HepG2 (cell line): ENCODE data around the gene FIBP. TPM values are rescaled to one million over a fixed set of nuclear protein-coding genes. Genes with fewer than 3 reads are reported as not detected.

Experiments
- DZIP1 ChIP-seq: sonication (generic); formaldehyde crosslinking; IDR thresholded peaks from 2 replicates; pipeline ENCODE4 v1.5.0; 2020; ENCODE audit warnings: mild to moderate bottlenecking, missing genetic modification reagents
- HMG20A ChIP-seq: IDR thresholded peaks from 2 replicates; pipeline ENCODE4 v1.6.1; 2016; ENCODE audit warnings: borderline replicate concordance
- NCOA1 ChIP-seq: sonication (generic); formaldehyde crosslinking; IDR thresholded peaks from 2 replicates; pipeline ENCODE4 v1.9.0; 2021; ENCODE audit warnings: missing genetic modification reagents
- PITX1 ChIP-seq: sonication (generic); formaldehyde crosslinking; IDR thresholded peaks from 2 replicates; pipeline ENCODE4 v1.5.1; 2020; ENCODE audit warnings: mild to moderate bottlenecking, missing genetic modification reagents
- SOX6 ChIP-seq, 2 experiments: fragments of 450-650 bp in 1 of 2; sonication (generic) in 1 of 2; formaldehyde crosslinking in 1 of 2; IDR thresholded peaks; 2 replicates each; pipeline versions ENCODE4 v1.4.0 to v1.6.1; 2017 to 2020; ENCODE audit warnings: antibody characterized with exemption in 1 of 2, mild to moderate bottlenecking in 1 of 2, missing genetic modification reagents in 1 of 2
- ZBTB26 ChIP-seq: IDR thresholded peaks from 2 replicates; pipeline ENCODE4 v1.6.1; 2016; ENCODE audit warnings: missing compliant biosample characterization, missing genetic modification reagents, borderline replicate concordance
- ZNF318 ChIP-seq: sonication (generic); formaldehyde crosslinking; IDR thresholded peaks from 2 replicates; pipeline ENCODE4 v1.4.0; 2020; ENCODE audit warnings: mild to moderate bottlenecking, missing genetic modification reagents
- polyA plus RNA-seq, 8 experiments: library from polyadenylated mRNA; depleted of rRNA in 3 of 8; stranded (reverse) in 7 of 8; unstranded in 1 of 8; fragments of >200 nt; fragmentation: Illumina TruSeq in 4 of 8; extraction: Trizol in 4 of 8; gene quantifications; 2 replicates each; pipeline versions ENCODE4 v1.2.1 to v1.2.3, GENCODE V29; 2011 to 2016; ENCODE audit warnings: low read depth in 4 of 8, missing spikeins in 1 of 8, mixed read lengths in 1 of 8; ENCODE audit not compliant: insufficient read depth in 1 of 8
- total RNA-seq, 5 experiments: library from RNA; depleted of rRNA; stranded (reverse); fragments of >200 nt; fragmentation: Illumina TruSeq; extraction: Trizol; gene quantifications; 2 replicates each; pipeline ENCODE4 v1.2.3, GENCODE V29; 2016; ENCODE audit warnings: low read depth in 1 of 5
- TF ChIP-seq, protein P1 (sequence below): sonication (generic); formaldehyde crosslinking; IDR thresholded peaks from 2 replicates; pipeline ENCODE4 v1.5.0; 2020; ENCODE audit warnings: missing genetic modification reagents
- TF ChIP-seq, protein P2 (sequence below): sonication (generic); formaldehyde crosslinking; IDR thresholded peaks from 2 replicates; pipeline ENCODE4 v1.8.0; 2022; ENCODE audit warnings: missing genetic modification reagents, mild to moderate bottlenecking, inconsistent platforms, borderline replicate concordance
- TF ChIP-seq, protein P3 (sequence below): IDR thresholded peaks from 2 replicates; pipeline ENCODE4 v1.6.1; 2016

The FIBP gene
- total and polyA plus RNA-seq, 2 of the 13 experiments (the other 11 are each of a cell fraction or from before 2014, with no cell fraction given), result 42.9 to 62.1 TPM

DNA sequence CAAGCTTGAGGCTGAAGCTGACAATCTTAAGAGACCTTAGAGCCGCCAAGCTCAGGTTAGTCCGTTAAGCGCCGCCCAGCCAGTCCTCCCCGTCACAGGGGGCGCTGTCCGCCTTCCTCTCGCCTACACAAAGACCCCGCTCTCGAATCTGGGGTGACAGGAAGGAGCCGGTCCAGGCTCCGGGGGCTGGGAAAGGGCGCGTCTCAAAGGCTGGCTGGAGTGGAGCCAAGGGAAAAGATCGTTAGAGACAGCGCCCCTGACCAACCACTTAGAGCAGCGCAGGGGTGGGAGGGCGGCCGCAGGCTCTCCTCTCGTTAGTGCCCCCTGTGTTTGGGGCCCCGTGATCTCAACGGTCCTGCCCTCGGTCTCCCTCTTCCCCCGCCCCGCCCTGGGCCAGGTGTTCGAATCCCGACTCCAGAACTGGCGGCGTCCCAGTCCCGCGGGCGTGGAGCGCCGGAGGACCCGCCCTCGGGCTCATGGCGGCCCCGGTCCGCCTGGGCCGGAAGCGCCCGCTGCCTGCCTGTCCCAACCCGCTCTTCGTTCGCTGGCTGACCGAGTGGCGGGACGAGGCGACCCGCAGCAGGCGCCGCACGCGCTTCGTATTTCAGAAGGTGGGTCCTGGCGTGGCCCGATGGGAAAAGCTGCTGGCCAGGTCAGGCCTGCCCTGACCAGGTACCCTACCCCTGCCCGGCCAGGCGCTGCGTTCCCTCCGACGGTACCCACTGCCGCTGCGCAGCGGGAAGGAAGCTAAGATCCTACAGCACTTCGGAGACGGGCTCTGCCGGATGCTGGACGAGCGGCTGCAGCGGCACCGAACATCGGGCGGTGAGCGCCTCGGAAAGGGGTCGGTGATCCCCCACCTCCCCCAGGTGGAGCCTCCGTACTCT, 27.8 kb downstream of the FIBP start, which contains the start of gene MUS81 (continued):
- no peak for TF ChIP-seq DZIP1 (CRISPR knock-in tag)
- no peak for TF ChIP-seq HMG20A (CRISPR knock-in tag)
- TF ChIP-seq, protein P1, sequence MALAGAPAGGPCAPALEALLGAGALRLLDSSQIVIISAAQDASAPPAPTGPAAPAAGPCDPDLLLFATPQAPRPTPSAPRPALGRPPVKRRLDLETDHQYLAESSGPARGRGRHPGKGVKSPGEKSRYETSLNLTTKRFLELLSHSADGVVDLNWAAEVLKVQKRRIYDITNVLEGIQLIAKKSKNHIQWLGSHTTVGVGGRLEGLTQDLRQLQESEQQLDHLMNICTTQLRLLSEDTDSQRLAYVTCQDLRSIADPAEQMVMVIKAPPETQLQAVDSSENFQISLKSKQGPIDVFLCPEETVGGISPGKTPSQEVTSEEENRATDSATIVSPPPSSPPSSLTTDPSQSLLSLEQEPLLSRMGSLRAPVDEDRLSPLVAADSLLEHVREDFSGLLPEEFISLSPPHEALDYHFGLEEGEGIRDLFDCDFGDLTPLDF, result peak; percentile 70
- TF ChIP-seq NCOA1 (CRISPR knock-in tag), result no peak; the same call in 1 of the 2 replicates
- TF ChIP-seq, protein P2, sequence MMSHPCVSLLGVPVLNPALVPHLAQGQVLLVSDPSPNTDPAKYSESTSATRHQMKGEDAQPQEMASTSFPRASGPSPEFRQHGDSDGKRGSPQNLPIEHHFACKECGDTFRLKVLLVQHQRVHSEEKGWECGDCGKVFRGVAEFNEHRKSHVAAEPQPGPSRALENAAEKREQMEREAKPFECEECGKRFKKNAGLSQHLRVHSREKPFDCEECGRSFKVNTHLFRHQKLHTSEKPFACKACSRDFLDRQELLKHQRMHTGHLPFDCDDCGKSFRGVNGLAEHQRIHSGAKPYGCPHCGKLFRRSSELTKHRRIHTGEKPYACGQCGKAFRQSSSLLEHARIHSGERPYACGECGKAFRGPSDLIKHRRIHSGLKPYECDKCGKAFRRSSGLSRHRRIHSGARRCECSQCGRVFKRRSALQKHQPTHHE (CRISPR knock-in tag), result peak; percentile 79
- TF ChIP-seq SOX6 (IDR thresholded peaks at IDR 0.05), result no peak
- peak; percentile 69 for TF ChIP-seq SOX6 (CRISPR knock-in tag; IDR thresholded peaks at IDR 0.05)
- TF ChIP-seq, protein P3, sequence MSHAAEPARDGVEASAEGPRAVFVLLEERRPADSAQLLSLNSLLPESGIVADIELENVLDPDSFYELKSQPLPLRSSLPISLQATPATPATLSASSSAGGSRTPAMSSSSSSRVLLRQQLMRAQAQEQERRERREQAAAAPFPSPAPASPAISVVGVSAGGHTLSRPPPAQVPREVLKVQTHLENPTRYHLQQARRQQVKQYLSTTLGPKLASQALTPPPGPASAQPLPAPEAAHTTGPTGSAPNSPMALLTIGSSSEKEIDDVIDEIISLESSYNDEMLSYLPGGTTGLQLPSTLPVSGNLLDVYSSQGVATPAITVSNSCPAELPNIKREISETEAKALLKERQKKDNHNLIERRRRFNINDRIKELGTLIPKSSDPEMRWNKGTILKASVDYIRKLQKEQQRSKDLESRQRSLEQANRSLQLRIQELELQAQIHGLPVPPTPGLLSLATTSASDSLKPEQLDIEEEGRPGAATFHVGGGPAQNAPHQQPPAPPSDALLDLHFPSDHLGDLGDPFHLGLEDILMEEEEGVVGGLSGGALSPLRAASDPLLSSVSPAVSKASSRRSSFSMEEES (CRISPR knock-in tag), result no peak; the same call in none of the 2 replicates
- TF ChIP-seq ZNF318 (CRISPR knock-in tag), result no peak
- TF ChIP-seq PITX1 (CRISPR knock-in tag), result peak; percentile 61; the same call in 1 of the 2 replicates
- no peak for TF ChIP-seq ZBTB26 (CRISPR knock-in tag)
